ENCODE data around the gene EXOC2.

GRCh38 chr6:736657-737446 lies 43.9 kb upstream of the EXOC2 start:
- TF ChIP-seq CTCF (IDR thresholded peaks at IDR 0.05; ENCODE audit: low read depth, low read length), result no peak
- TF ChIP-seq MYC (IDR thresholded peaks at IDR 0.05; ENCODE audit: low read depth, low read length), result no peak
- TF ChIP-seq POLR2A (IDR thresholded peaks at IDR 0.05; ENCODE audit: extremely low read depth, insufficient read length), result no peak
- no peak for TF ChIP-seq MAX (IDR thresholded peaks at IDR 0.05; ENCODE audit: low read depth, low read length)
